Heart right ventricle (tissue), 16 donors: ENCODE results near the gene POM121. TPM values are rescaled to one million over a fixed set of nuclear protein-coding genes. Genes with fewer than 3 reads are reported as not detected.
"Not testable (repeated sequence)": the region's sequence is repeated elsewhere in the genome, so short reads cannot be mapped to it uniquely, and the experiment has no call there.

Experiments
- ATAC-seq, 8 donors: fragments of 200-7000 bp; cut with Tn5 transposase; one replicate each; pipeline ENCODE4 v1.9.1; 2020; ENCODE audit warnings: mild to moderate bottlenecking in 8 of 8, moderate library complexity in 8 of 8, moderate number of reproducible peaks in 1 of 8
- DNase-seq, 2 donors: peaks; one replicate each; pipeline ENCODE4 v3.0.0-alpha.2; 2020
- H3K27ac ChIP-seq, 10 donors: fragments of 200-600 bp; sonication (generic) in 2 of 10; one replicate each; pipeline versions ENCODE4 v1.5.0 to v1.8.0; 2020 to 2022; ENCODE audit warnings: mild to moderate bottlenecking in 3 of 10
- H3K27me3 ChIP-seq, 7 donors: fragments of 200-600 bp; one replicate each; pipeline ENCODE4 v1.8.0; 2021 to 2022; ENCODE audit warnings: mild to moderate bottlenecking in 2 of 7
- H3K36me3 ChIP-seq, 9 donors: fragments of 200-600 bp; sonication (generic) in 1 of 9; one replicate each; pipeline versions ENCODE4 v1.5.0 to v1.8.0; 2020 to 2022; ENCODE audit warnings: mild to moderate bottlenecking in 2 of 9
- H3K4me1 ChIP-seq, 9 donors: fragments of 200-600 bp; sonication (generic) in 1 of 9; one replicate each; pipeline versions ENCODE4 v1.5.0 to v1.8.0; 2020 to 2022; ENCODE audit warnings: mild to moderate bottlenecking in 4 of 9
- H3K4me3 ChIP-seq, 10 donors: fragments of 200-600 bp; sonication (generic) in 2 of 10; one replicate each; pipeline versions ENCODE4 v1.5.0 to v1.8.0; 2020 to 2022; ENCODE audit warnings: mild to moderate bottlenecking in 7 of 10, moderate library complexity in 2 of 10
- H3K9me3 ChIP-seq, 11 donors: fragments of 200-600 bp in 10 of 11; sonication (generic) in 2 of 11; one replicate each; pipeline versions ENCODE4 v1.5.0 to v1.8.0; 2013 to 2022; ENCODE audit warnings: mild to moderate bottlenecking in 2 of 11, control low read depth in 1 of 11, moderate library complexity in 1 of 11
- CTCF ChIP-seq, 9 donors: fragments of 200-600 bp; sonication (generic) in 2 of 9; IDR thresholded peaks; one replicate each; pipeline versions ENCODE4 v1.5.0 to v1.8.0; 2021 to 2022; ENCODE audit warnings: antibody characterized with exemption in 9 of 9, mild to moderate bottlenecking in 5 of 9, moderate library complexity in 1 of 9
- WGBS, 2 donors: extraction: QIAGEN DNeasy Blood & Tissue Kit; methylation state at CpG; one replicate each; pipeline ENCODE4 v1.1.7; 2013; ENCODE audit warnings: inconsistent platforms in 1 of 2; 5-methylcytosine and 5-hydroxymethylcytosine counted together
- intact Hi-C, 10 donors: fragments of 100-400 bp; cut with DNase I; formaldehyde crosslinking; loops; one replicate each; pipeline versions ENCODE4 v1.11.1 to v1.14.2; 2022
- long read RNA-seq, 3 donors: library from polyadenylated mRNA; unstranded; transcript quantifications; one replicate each; pipeline ENCODE4 v2.0.0, GENCODE V29; 2020 to 2021
- polyA plus RNA-seq, 2 donors: library from polyadenylated mRNA; stranded (reverse); fragments of 200-250 nt; gene quantifications; one replicate each; pipeline ENCODE4 v1.2.3, GENCODE V29; 2013
- total RNA-seq, 10 donors: library from RNA; stranded (reverse); fragmentation: NEBNext Ultra II Directional in 3 of 10; extraction: Animal tissue kit (Norgen Biotek cat#: 25700) in 3 of 10; gene quantifications; one replicate each; pipeline versions ENCODE4 v1.2.1 to v1.2.4, GENCODE V29; 2021 to 2023
- donor health status: Arrhythmogenic right ventricular cardiomyopathy.
- donor health status: ischemic (EF 13 %, LVEDD 7.1; RV severe dilation, severe dysfunction).
- donor health status: healthy with polysubstance abuse.
- donor health status: DM: no; HTN: yes; CAD: no.
- donor health status: DM: no; HTN: no; CAD: no.
- donor health status: ischemic (EF 25% LVEDD 6.9; RV normal size, moderate dysfunction).
- donor health status: ischemic (EF 25% LVEDD 5.7; RV mildly dilated, moderate dysfunction).
- donor health status: healthy.
- donor health status: DM: yes; HTN: yes; CAD: no.
- donor health status: Ischemic cardiomyopathy.
- donor health status: ischemic (EF 35%, LVEDD 5.7; RV mildly dilated, moderate dysfunction).
- donor health status: nonischemic (EF 11% LVEDD 7.7; RV severe dilation, severe dysfunction).
- donor health status: DM: yes; HTN: yes; CAD: no.
- donor health status: PGD.
- donor health status: ischemic (EF 29% LVEDD 5.4; RV normal size, mild dysfunction).
- donor health status: nonischemic (EF 23%, LVEDD 6.1; RV moderate dilation, normal function).

POM121 gene
- total RNA-seq (10 to 100 TPM; 15.1 to 23.5 (median 18.3) TPM), polyA plus RNA-seq (10 to 100 TPM in 1 of 2 donors, 1 to 10 TPM in 1; 8.1 to 13.5 TPM)
- long read RNA-seq, donor 1, partial matches to known transcripts: 2 of 19 reads
- long read RNA-seq, donor 1, other reads (novel, unspliced or antisense): 17 of 19 reads
- long read RNA-seq, donor 2, partial matches to known transcripts: 3 of 16 reads
- long read RNA-seq, donor 2, other reads (novel, unspliced or antisense): 13 of 16 reads
- long read RNA-seq, donor 3, partial matches to known transcripts: 25 of 35 reads
- long read RNA-seq, donor 3, other reads (novel, unspliced or antisense): 10 of 35 reads

- ATAC-seq (peak; percentile 96 to 99 (median 97)), DNase-seq (peak; percentile 73 to 82)
- Histone ChIP-seq H3K4me3 (peak within 1 kb of the TSS; percentile 54 to 96 (median 87)), H3K9me3 (no peaks in the 10 kb centered on the region), H3K4me1 (peaks cover 3 to 26% (median 22%) of the 10 kb centered on the region in 9 donors), H3K27me3 (no peaks in the 10 kb centered on the region), H3K36me3 (peaks cover 0 to 51% (median 23%) of the 10 kb centered on the region in 9 donors), H3K27ac (peak within 1 kb of the TSS; percentile 70 to 96 (median 88))
- 0% methylated on average over 89 to 91 of the region's 91 CpGs for WGBS, 2 donors
- no peak for TF ChIP-seq CTCF (IDR thresholded peaks at IDR 0.05)
- intact Hi-C loops: loop anchor here in 1 of 10 donors (10.0 kb wide), 1 partner anchor 100 kb away; the partner anchor contains the start of gene TYW1B
Measured at GRCh38 chr7:72924733-72925545, at the start of gene POM121. TSS of gene POM121 (plus strand) at chr7:72925095. CDS start at chr7:72925122, 27 bp downstream.

- H3K4me1 ChIP-seq: peaks cover 0 to 18% (median 4%) of the 10 kb centered on the region in 9 donors
- peak; percentile 100 for ATAC-seq
Measured at GRCh38 chr7:72879079-72879736, 45.7 kb upstream of the POM121 start.

GRCh38 chr7:72879737-72880215 lies 45.1 kb upstream of the POM121 start:
- peak overlapping the region; percentile 63 to 91 (median 77) for H3K4me3 ChIP-seq
- H3K27me3 ChIP-seq, intact Hi-C loops, H3K9me3 ChIP-seq: not testable (repeated sequence)
- peaks cover 0 to 23% (median 3%) of the 10 kb centered on the region in 9 donors for H3K36me3 ChIP-seq
- peak; percentile 48 to 62 for DNase-seq
- peak in 6 of 8 donors; percentile 39 to 59 (median 50) for ATAC-seq
- 1% methylated on average over 12 to 35 of the region's 35 CpGs for WGBS, 2 donors
- H3K27ac ChIP-seq: peak overlapping the region; percentile 83 to 97 (median 94)
- H3K4me1 ChIP-seq: peaks cover 0 to 18% (median 4%) of the 10 kb centered on the region in 9 donors

More at GRCh38 chr7:72879079-72879736, 45.7 kb upstream of the POM121 start:
- 0 to 1% methylated on average over 44 to 55 of the region's 59 CpGs for WGBS, 2 donors
- H3K9me3 ChIP-seq, H3K27me3 ChIP-seq, intact Hi-C loops: not testable (repeated sequence)
- peaks cover 0 to 23% (median 3%) of the 10 kb centered on the region in 9 donors for H3K36me3 ChIP-seq
- H3K4me3 ChIP-seq: peak overlapping the region; percentile 63 to 91 (median 77)
- peak in 2 of 9 donors; percentile 13 to 31 for TF ChIP-seq CTCF (IDR thresholded peaks at IDR 0.05)
- DNase-seq: peak; percentile 89 to 90
- H3K27ac ChIP-seq: peak overlapping the region; percentile 83 to 97 (median 94)

- Histone ChIP-seq H3K36me3 (peaks cover 0 to 80% (median 22%) of the 10 kb centered on the region in 9 donors), H3K4me1 (peaks cover 0 to 20% (median 5%) of the 10 kb centered on the region in 9 donors)
- 83 to 92% methylated on average over 4 of the region's 4 CpGs for WGBS, 2 donors
- H3K27ac ChIP-seq, DNase-seq, H3K27me3 ChIP-seq, intact Hi-C loops, H3K4me3 ChIP-seq, H3K9me3 ChIP-seq, ATAC-seq: not testable (repeated sequence)
Measured at GRCh38 chr7:72891750-72892149, 33.1 kb upstream of the POM121 start.

GRCh38 chr7:72904740-72905139 lies 20.2 kb upstream of the POM121 start:
- H3K9me3 ChIP-seq: peaks cover 0 to 15% (median 3%) of the 10 kb centered on the region in 11 donors
- DNase-seq, H3K4me1 ChIP-seq, intact Hi-C loops, H3K27ac ChIP-seq, H3K27me3 ChIP-seq, H3K4me3 ChIP-seq, ATAC-seq: not testable (repeated sequence)
- 93 to 97% methylated on average over 6 of the region's 6 CpGs for WGBS, 2 donors
- H3K36me3 ChIP-seq: peaks cover 0 to 86% (median 20%) of the 10 kb centered on the region in 9 donors

GRCh38 chr7:72908422-72908821 lies 16.5 kb upstream of the POM121 start:
- H3K36me3 ChIP-seq: peaks cover 0 to 63% (median 6%) of the 10 kb centered on the region in 9 donors
- 94 to 96% methylated on average over 10 of the region's 10 CpGs for WGBS, 2 donors
- ATAC-seq, H3K4me1 ChIP-seq, H3K9me3 ChIP-seq, H3K27me3 ChIP-seq, DNase-seq, H3K4me3 ChIP-seq, intact Hi-C loops, H3K27ac ChIP-seq: not testable (repeated sequence)

- peaks cover 0 to 58% (median 12%) of the 10 kb centered on the region in 9 donors for H3K36me3 ChIP-seq
- H3K27ac ChIP-seq, DNase-seq, H3K9me3 ChIP-seq, H3K4me3 ChIP-seq, H3K27me3 ChIP-seq, ATAC-seq, H3K4me1 ChIP-seq: not testable (repeated sequence)
- intact Hi-C loops: loop anchor here in 7 of 10 donors (5.0 to 10.0 kb wide), 3 partner anchors 77 to 87 kb away; partner anchors contain the start of gene TYW1B (in 6 of the 7)
- WGBS, 2 donors: 91 to 92% methylated on average over 10 of the region's 12 CpGs
Measured at GRCh38 chr7:72911395-72911794, 13.5 kb upstream of the POM121 start.

GRCh38 chr7:72913750-72914149 lies 11.1 kb upstream of the POM121 start:
- Histone ChIP-seq H3K36me3 (peaks cover 0 to 55% (median 12%) of the 10 kb centered on the region in 9 donors), H3K4me1 (peaks cover 0 to 11% (median 0%) of the 10 kb centered on the region in 9 donors)
- H3K9me3 ChIP-seq, H3K4me3 ChIP-seq, H3K27ac ChIP-seq, H3K27me3 ChIP-seq, DNase-seq: not testable (repeated sequence)
- ATAC-seq: peak in 1 of 8 donors; percentile 12
- WGBS, 2 donors: 79 to 85% methylated on average over 10 of the region's 10 CpGs
- intact Hi-C loops: loop anchor here in 7 of 10 donors (5.0 to 10.0 kb wide), 3 partner anchors 79 to 89 kb away; partner anchors contain the start of gene TYW1B (in 6 of the 7)
